ENCODE data around the gene FOXN1. TPM values are rescaled to one million over a fixed set of nuclear protein-coding genes. Genes with fewer than 3 reads are reported as not detected.
A peak's percentile ranks its signal among the peaks of the same experiment; 100 is the strongest.
"Not testable (repeated sequence)": the region's sequence is repeated elsewhere in the genome, so short reads cannot be mapped to it uniquely, and the experiment has no call there.

Gene FOXN1
- total and polyA plus RNA-seq, 8 donors: 0.02 to 0.19 (median 0.09) TPM; not detected in 5

DNA sequence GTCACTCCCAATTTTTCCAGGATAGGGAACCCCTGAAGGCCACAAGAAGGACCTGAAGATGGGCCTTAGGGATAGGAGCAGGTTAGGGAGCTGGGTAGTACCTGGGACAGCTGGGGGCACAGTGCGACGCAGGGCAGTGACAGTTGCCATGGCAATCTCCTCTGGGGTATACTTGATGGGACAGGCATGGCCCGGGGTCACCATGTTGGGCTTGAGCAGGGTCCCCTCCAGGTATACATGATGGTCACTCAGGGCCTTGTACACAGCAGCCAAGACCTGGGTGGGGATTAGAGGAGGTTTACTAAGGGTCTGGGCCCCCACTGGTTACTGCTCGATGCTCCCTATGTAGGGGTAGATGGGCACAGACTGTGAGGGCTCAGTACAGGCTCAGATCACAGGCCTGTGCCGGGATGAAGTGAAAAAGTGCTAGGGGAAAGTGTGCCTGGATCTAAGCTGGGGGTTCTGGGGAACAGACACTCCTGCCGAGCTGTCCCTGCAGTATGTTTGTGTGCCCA is 67.9 kb downstream of the FOXN1 start:
- H3K27ac ChIP-seq: no peak overlapping the region
- no peak overlapping the region for H3K4me3 ChIP-seq
- DNase-seq (peak in 1 of 6 donors; percentile 46), FAIRE-seq (no peak), ATAC-seq (no peak)
- no peaks in the 10 kb centered on the region for H3K9me3 ChIP-seq
- no peaks in the 10 kb centered on the region for H3K36me3 ChIP-seq
- no peak for TF ChIP-seq CTCF (IDR thresholded peaks at IDR 0.05)
- WGBS, 2 donors: 86 to 95% methylated on average over 6 of the region's 6 CpGs
- H3K4me1 ChIP-seq: peaks cover 6 to 19% (median 9%) of the 10 kb centered on the region in 3 donors
- intact Hi-C loops (cut with DNase I): no loop called here
- no peaks in the 10 kb centered on the region for H3K27me3 ChIP-seq

GRCh38 chr17:28574526-28574925 is 68.4 kb downstream of the FOXN1 start:
- no peak for FAIRE-seq
- no peaks in the 10 kb centered on the region for H3K9me3 ChIP-seq

GRCh38 chr17:28575126-28575795 is 69.1 kb downstream of the FOXN1 start:
- Histone ChIP-seq H3K4me3 (no peak overlapping the region), H3K9me3 (no peaks in the 10 kb centered on the region), H3K4me1 (peaks cover 3 to 12% (median 4%) of the 10 kb centered on the region in 3 donors), H3K27me3 (no peaks in the 10 kb centered on the region), H3K27ac (no peak overlapping the region), H3K36me3 (no peaks in the 10 kb centered on the region)
- 88 to 92% methylated on average over 14 of the region's 14 CpGs for WGBS, 2 donors
- no peak for DNase-seq
- intact Hi-C loops (cut with DNase I): no loop called here
- ATAC-seq: no peak
- TF ChIP-seq CTCF (IDR thresholded peaks at IDR 0.05): no peak
- FAIRE-seq: no peak

More at GRCh38 chr17:28574526-28574925, 68.4 kb downstream of the FOXN1 start:
- DNase-seq (no peak), ATAC-seq (no peak)
- Histone ChIP-seq H3K4me1 (peaks cover 6 to 19% (median 9%) of the 10 kb centered on the region in 3 donors), H3K36me3 (no peaks in the 10 kb centered on the region), H3K27me3 (no peaks in the 10 kb centered on the region), H3K4me3 (no peak overlapping the region), H3K27ac (no peak overlapping the region)
- intact Hi-C loops (cut with DNase I): no loop called here
- 63 to 79% methylated on average over 7 of the region's 7 CpGs for WGBS, 2 donors
- TF ChIP-seq CTCF (IDR thresholded peaks at IDR 0.05): no peak

GRCh38 chr17:28576016-28576415 is 69.9 kb downstream of the FOXN1 start:
- H3K9me3 ChIP-seq; H3K27me3 ChIP-seq; H3K4me1 ChIP-seq; H3K4me3 ChIP-seq; H3K27ac ChIP-seq; intact Hi-C loops (cut with DNase I); FAIRE-seq; ATAC-seq; DNase-seq; H3K36me3 ChIP-seq: not testable (repeated sequence)
- 71 to 79% methylated on average over 3 of the region's 3 CpGs for WGBS, 2 donors

DNA sequence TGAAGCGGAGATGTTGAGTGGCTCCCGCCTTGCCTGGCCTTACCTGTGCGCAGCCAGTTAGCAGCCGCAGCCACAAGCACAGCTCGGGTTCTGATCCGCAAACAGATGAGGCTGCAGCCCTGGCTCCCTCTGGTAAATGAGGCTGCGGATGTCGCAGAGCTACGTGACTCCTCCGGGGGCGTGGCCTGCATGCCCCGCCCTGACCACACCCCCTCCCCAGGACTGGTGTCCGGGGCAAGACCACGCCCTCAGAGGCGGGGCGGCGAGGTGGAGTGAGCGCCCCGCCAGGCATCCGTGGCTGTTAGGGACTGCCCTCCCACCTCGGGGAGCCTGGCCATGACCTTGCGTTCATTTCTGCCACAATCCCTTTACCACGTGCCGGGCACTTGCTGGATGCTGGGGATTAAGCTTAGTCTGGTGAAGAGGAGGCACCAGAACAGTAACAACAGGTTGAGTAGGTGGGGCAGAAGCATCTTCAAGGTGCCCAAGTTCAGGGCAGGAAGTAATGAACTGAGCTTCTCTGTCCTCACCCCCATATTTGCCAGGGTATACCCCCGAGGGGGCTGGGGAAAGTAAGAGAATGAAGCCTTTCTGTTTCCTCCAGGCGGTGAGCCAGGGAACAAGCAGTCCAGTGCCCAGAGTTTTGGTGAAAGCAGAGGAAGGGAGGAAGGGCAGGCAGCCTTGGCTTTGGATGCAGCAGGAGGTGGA is 70.8 kb downstream of the FOXN1 start, which contains the start of gene ALDOC:
Gene ALDOC (minus strand): TSS at position 138 of the 708 bp plus-strand sequence. CDS start 1,363 bp downstream, outside the sequence.
- intact Hi-C loops (cut with DNase I): no loop called here
- H3K36me3 ChIP-seq: no peaks in the 10 kb centered on the region
- ATAC-seq: peak; percentile 97 to 99 (median 98)
- WGBS, 2 donors: 6% methylated on average over 24 to 26 of the region's 26 CpGs
- FAIRE-seq: no peak
- no peak within 1 kb of the TSS for H3K27ac ChIP-seq
- peak; percentile 94 to 99 (median 97) for DNase-seq
- H3K4me3 ChIP-seq: peak within 1 kb of the TSS in 1 of 4 donors; percentile 25
- H3K9me3 ChIP-seq: no peaks in the 10 kb centered on the region
- no peaks in the 10 kb centered on the region for H3K27me3 ChIP-seq
- peaks cover 0 to 8% (median 0%) of the 10 kb centered on the region in 3 donors for H3K4me1 ChIP-seq
- TF ChIP-seq CTCF (IDR thresholded peaks at IDR 0.05): no peak

Measured in pancreas (tissue), 10 donors.